B cell (primary cell): Measurements from ENCODE around the gene KLHDC8A.

ENCODE experiments used
- EZH2 ChIP-seq: IDR thresholded peaks from 2 replicates; pipeline ENCODE4 v1.6.1; 2012; ENCODE audit warnings: borderline replicate concordance, low read depth, mild to moderate bottlenecking, moderate library complexity, low read length; ENCODE audit not compliant: insufficient read depth, poor library complexity, severe bottlenecking
- TF ChIP-seq, protein P1 (sequence below): fragments of 200-600 bp; IDR thresholded peaks from one replicate; pipeline ENCODE4 v1.8.0; 2022; ENCODE audit warnings: antibody characterized with exemption, mild to moderate bottlenecking

DNA sequence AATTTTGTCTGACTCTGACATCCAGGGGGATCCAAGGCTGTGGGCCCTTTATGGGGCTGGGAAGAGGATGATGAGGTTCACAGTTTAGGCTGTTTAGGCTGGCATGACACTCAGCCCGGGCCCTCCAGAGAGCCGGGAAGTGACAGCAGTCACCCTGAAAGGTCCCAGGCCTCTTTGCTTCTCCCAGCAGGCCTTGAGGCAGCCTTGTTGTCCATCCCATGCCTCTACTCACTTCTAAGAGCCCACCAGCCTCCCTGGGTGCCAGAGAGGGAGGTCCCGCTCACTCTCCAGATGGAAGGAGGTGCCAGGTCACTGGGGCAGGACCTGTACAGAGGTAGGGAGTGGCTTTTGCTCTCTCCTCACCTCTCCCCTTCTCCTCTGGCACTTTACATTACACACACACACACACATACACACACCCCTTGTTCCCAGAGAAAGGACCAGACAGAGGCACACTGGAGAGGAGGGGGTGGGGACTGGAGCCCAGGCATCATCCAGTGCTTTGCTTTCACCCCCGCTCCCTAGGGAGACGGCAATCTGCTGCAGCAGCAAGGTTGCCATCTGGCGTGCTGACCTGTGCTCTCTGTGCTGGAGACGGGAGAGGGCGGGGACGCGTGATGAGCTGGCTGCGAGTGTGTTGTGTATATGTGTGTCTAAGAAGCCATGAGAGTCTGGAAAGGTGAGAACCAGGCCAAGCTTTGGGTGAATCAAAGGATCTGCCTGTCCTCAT is 4.6 kb downstream of the KLHDC8A start:
- TF ChIP-seq, protein P1, sequence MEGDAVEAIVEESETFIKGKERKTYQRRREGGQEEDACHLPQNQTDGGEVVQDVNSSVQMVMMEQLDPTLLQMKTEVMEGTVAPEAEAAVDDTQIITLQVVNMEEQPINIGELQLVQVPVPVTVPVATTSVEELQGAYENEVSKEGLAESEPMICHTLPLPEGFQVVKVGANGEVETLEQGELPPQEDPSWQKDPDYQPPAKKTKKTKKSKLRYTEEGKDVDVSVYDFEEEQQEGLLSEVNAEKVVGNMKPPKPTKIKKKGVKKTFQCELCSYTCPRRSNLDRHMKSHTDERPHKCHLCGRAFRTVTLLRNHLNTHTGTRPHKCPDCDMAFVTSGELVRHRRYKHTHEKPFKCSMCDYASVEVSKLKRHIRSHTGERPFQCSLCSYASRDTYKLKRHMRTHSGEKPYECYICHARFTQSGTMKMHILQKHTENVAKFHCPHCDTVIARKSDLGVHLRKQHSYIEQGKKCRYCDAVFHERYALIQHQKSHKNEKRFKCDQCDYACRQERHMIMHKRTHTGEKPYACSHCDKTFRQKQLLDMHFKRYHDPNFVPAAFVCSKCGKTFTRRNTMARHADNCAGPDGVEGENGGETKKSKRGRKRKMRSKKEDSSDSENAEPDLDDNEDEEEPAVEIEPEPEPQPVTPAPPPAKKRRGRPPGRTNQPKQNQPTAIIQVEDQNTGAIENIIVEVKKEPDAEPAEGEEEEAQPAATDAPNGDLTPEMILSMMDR, result no peak
- no peak for TF ChIP-seq EZH2
